ENCODE measurements around the gene ZNF750. TPM values are rescaled to one million over a fixed set of nuclear protein-coding genes. Genes with fewer than 3 reads are reported as not detected.
"Not testable (repeated sequence)": the region's sequence is repeated elsewhere in the genome, so short reads cannot be mapped to it uniquely, and the experiment has no call there.

ZNF750 gene
- total RNA-seq, 2 experiments from 2014 or later, result not detected

DNA sequence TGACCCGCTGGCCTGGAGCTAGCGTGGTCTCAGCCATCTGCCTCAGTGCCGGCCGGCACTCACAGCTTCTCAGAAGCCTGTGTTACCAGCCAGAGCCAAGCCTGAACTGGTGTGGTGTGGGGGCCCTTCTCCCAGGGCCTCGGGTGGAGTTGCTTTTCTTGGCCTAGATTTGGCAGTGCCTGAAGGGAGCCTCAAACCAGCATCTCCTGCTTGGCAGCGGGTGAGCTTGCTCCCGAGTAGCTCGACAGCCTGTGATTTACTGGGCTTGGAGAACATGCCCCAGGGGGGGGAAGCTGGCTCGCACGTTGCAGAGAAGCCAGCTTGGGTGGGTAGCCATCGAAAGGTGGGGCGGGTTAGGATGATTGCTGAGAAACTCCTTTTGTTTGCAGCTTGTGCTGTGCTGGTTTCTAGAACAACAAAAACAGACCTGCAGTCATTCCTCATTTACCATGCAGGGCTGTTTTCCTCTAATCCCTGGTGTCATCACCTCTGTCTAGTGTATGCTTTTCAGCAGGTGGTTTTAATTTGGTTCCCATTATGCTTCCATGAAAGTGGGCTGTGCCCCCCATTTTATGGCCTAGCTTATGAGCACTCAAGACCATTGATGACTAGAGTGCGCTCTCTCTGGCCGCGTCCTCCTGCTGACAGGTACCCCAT is 45.7 kb downstream of the ZNF750 start:
- no peak overlapping the region for H3K4me3 Mint-ChIP-seq
- ChIA-PET CTCF (no interaction called here), POLR2A (no interaction called here)
- no peaks in the 10 kb centered on the region for H3K27me3 Mint-ChIP-seq (ENCODE audit: low read depth)
- no peak overlapping the region for H3K27ac Mint-ChIP-seq
- peaks cover 2% of the 10 kb centered on the region for H3K36me3 Mint-ChIP-seq (ENCODE audit: low read depth)
- H3K4me1 Mint-ChIP-seq (ENCODE audit: low read depth), result no peaks in the 10 kb centered on the region
- no peak for ATAC-seq
- no peak for DNase-seq
- no peaks in the 10 kb centered on the region for H3K9me3 Mint-ChIP-seq (ENCODE audit: insufficient read depth)

- ChIA-PET POLR2A (no interaction called here), CTCF (interaction anchor here (0.7 kb wide), 1 partner anchor 47 kb away, joined by 3 read pairs; no protein-coding TSS in a partner anchor)
- no peaks in the 10 kb centered on the region for H3K27me3 Mint-ChIP-seq (ENCODE audit: low read depth)
- H3K9me3 Mint-ChIP-seq (ENCODE audit: insufficient read depth), result no peaks in the 10 kb centered on the region
- DNase-seq (no peak), ATAC-seq (no peak)
- H3K27ac Mint-ChIP-seq, result no peak overlapping the region
- H3K4me1 Mint-ChIP-seq (ENCODE audit: low read depth), result no peaks in the 10 kb centered on the region
- H3K36me3 Mint-ChIP-seq (ENCODE audit: low read depth), result no peaks in the 10 kb centered on the region
- no peak overlapping the region for H3K4me3 Mint-ChIP-seq
Observed at GRCh38 chr17:82791532-82791931, 48.3 kb downstream of the ZNF750 start.

DNA sequence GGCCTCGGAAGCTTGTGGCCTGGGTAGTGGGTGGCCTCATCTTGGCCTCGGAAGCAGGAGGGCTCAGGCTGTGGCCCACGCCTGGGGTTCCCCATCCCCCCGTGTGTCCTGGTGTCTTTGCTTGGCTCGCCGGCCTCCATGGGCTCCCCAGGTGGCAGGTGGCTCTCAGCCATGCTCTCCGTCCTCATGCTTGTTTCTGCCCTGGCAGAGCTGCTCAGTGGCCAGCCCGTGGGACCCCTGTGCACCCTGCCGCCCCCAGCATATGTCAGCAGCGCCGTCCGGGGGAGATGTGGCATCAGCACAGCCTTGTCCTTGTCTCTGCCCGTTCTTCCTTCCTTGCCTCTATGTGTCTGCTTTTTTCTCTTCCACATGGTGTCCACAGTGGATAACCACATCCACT is 49.4 kb downstream of the ZNF750 start:
- DNase-seq, result no peak
- peak overlapping the region; percentile 43 for H3K27ac Mint-ChIP-seq
- H3K36me3 Mint-ChIP-seq (ENCODE audit: low read depth), result no peaks in the 10 kb centered on the region
- ATAC-seq, result no peak
- H3K27me3 Mint-ChIP-seq (ENCODE audit: low read depth), result no peaks in the 10 kb centered on the region
- ChIA-PET CTCF (no interaction called here), POLR2A (no interaction called here)
- H3K9me3 Mint-ChIP-seq (ENCODE audit: insufficient read depth), result no peaks in the 10 kb centered on the region
- H3K4me1 Mint-ChIP-seq (ENCODE audit: low read depth), result no peaks in the 10 kb centered on the region
- H3K4me3 Mint-ChIP-seq, result no peak overlapping the region

DNA sequence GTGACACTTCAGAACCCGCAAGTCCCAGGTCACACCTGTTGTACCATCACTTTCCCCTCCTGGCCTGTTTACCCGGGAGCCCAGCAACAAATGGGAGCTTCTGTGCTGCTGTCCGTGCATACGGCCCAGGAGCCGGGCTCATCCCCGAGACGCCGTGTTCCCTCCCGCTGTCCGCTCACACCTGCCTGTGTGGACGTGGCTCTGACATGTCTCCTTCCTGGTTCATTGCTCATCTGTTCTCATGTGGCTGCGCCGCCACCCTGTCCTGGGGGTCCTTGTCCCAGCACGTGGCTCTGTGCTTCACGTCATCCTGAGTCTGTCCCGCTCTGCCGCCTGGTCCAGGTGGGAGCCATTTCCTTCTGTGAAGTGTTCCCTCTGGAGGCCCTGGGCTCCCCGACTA is 50.0 kb downstream of the ZNF750 start:
- ChIA-PET CTCF (no interaction called here), POLR2A (interaction anchor here (1.0 kb wide), 1 partner anchor 411 kb away, joined by 3 read pairs; no protein-coding TSS in a partner anchor)
- Mint-ChIP-seq H3K9me3 (ENCODE audit: insufficient read depth) (no peaks in the 10 kb centered on the region), H3K27ac (no peak overlapping the region), H3K36me3 (ENCODE audit: low read depth) (no peaks in the 10 kb centered on the region), H3K4me1 (ENCODE audit: low read depth) (no peaks in the 10 kb centered on the region), H3K27me3 (ENCODE audit: low read depth) (no peaks in the 10 kb centered on the region), H3K4me3 (no peak overlapping the region)
- no peak for DNase-seq
- no peak for ATAC-seq

DNA sequence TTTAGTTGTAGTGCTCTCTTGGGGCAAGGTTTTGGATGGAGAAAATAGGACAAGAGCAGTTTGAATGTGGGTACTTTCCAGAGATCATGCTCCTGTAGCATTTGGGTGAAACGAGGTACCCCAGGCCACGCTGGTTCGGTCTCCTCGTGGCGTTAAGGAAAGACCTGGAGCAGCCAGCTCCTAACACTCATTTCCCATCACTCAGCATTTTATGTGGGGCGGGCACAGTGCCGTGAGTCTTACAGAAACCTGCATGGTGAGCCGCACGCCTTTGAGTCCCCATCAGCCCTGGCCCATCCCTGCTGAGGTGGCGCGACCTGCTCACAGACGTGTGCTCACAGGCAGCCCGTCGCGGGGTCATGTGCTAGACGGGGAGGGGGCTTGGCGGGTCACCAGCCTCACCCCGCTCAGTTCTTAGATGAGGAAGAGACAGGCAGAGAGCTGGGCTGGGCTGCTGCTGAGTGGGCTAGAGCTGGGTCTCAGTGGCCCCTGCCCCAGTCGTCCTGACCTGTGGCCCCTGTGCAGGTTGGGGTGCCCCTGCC is 50.7 kb downstream of the ZNF750 start:
- no peak overlapping the region for H3K4me3 Mint-ChIP-seq
- H3K27me3 Mint-ChIP-seq (ENCODE audit: low read depth), result no peaks in the 10 kb centered on the region
- CTCF ChIA-PET, result no interaction called here
- no peak for ATAC-seq
- H3K4me1 Mint-ChIP-seq (ENCODE audit: low read depth), result no peaks in the 10 kb centered on the region
- no peaks in the 10 kb centered on the region for H3K9me3 Mint-ChIP-seq (ENCODE audit: insufficient read depth)
- DNase-seq, result no peak
- POLR2A ChIA-PET, result interaction anchor here (1.0 kb wide), 1 partner anchor 411 kb away, joined by 3 read pairs; no protein-coding TSS in a partner anchor
- no peaks in the 10 kb centered on the region for H3K36me3 Mint-ChIP-seq (ENCODE audit: low read depth)
- H3K27ac Mint-ChIP-seq, result no peak overlapping the region

DNA sequence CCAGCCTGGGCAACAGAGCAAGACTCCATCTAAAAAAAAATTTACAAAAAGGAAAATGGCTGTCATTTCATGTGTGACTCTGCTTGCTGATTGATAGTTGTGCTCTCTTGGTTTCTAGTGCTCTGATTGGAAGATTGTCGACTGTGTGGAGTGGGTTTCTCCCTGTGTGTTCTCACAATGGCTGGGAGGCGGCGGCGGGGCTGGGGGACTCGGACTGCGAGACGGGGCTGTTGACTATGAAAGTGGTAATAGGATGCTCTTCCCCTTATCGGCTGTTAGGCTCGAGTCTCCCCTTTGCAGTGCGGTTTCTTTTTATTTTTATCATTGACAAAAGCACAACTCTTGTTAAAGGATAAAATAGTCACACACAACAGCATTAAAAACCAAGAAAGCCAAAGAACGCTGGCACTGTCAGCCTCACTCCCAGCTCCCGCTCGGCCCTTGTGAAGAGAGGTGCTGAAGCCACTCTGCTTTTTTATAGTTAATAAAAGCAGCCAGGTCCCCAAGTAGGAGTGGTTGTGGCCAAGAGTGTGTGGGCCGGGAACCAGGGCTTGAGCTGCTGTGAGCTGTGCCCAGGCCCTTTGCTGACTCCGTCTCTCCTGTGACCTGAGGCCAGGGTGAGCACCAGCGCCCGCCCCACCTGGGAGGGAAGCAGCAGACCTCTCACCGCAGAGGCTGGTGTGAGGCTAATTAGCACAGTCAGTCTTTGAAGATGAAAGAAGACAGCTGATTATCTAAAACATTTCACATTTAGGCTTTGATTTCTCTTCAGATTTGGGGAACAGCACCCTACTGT is 51.4 kb downstream of the ZNF750 start:
- Mint-ChIP-seq H3K36me3 (ENCODE audit: low read depth) (no peaks in the 10 kb centered on the region), H3K4me1 (ENCODE audit: low read depth) (no peaks in the 10 kb centered on the region), H3K9me3 (ENCODE audit: insufficient read depth) (no peaks in the 10 kb centered on the region), H3K27me3 (ENCODE audit: low read depth) (no peaks in the 10 kb centered on the region), H3K27ac (no peak overlapping the region), H3K4me3 (no peak overlapping the region)
- DNase-seq (no peak), ATAC-seq (no peak)
- POLR2A ChIA-PET, result no interaction called here
- CTCF ChIA-PET, result no interaction called here

- DNase-seq (no peak), ATAC-seq (no peak)
- POLR2A ChIA-PET, result no interaction called here
- CTCF ChIA-PET, result no interaction called here
- Mint-ChIP-seq H3K36me3 (ENCODE audit: low read depth) (peaks cover 7% of the 10 kb centered on the region), H3K9me3 (ENCODE audit: insufficient read depth) (no peaks in the 10 kb centered on the region), H3K4me3 (no peak overlapping the region), H3K4me1 (ENCODE audit: low read depth) (peaks cover 11% of the 10 kb centered on the region), H3K27me3 (ENCODE audit: low read depth) (no peaks in the 10 kb centered on the region), H3K27ac (no peak overlapping the region)
Observed at GRCh38 chr17:82787081-82787848, 52.6 kb downstream of the ZNF750 start.

GRCh38 chr17:82786427-82786826 is 53.4 kb downstream of the ZNF750 start:
- Mint-ChIP-seq H3K9me3 (ENCODE audit: insufficient read depth) (no peaks in the 10 kb centered on the region), H3K4me3 (no peak overlapping the region), H3K27ac (no peak overlapping the region), H3K36me3 (ENCODE audit: low read depth) (peaks cover 7% of the 10 kb centered on the region), H3K4me1 (ENCODE audit: low read depth) (peaks cover 19% of the 10 kb centered on the region), H3K27me3 (ENCODE audit: low read depth) (no peaks in the 10 kb centered on the region)
- ChIA-PET CTCF (no interaction called here), POLR2A (no interaction called here)
- ATAC-seq, result no peak
- no peak for DNase-seq

- H3K36me3 Mint-ChIP-seq (ENCODE audit: low read depth); POLR2A ChIA-PET; H3K27ac Mint-ChIP-seq; DNase-seq; H3K27me3 Mint-ChIP-seq (ENCODE audit: low read depth); CTCF ChIA-PET; ATAC-seq; H3K4me3 Mint-ChIP-seq; H3K9me3 Mint-ChIP-seq (ENCODE audit: insufficient read depth): not testable (repeated sequence)
- H3K4me1 Mint-ChIP-seq (ENCODE audit: low read depth), result peaks cover 19% of the 10 kb centered on the region
Observed at GRCh38 chr17:82785581-82785980, 54.2 kb downstream of the ZNF750 start.

- Mint-ChIP-seq H3K4me1 (ENCODE audit: low read depth) (peaks cover 19% of the 10 kb centered on the region), H3K27ac (no peak overlapping the region), H3K36me3 (ENCODE audit: low read depth) (peaks cover 7% of the 10 kb centered on the region), H3K27me3 (ENCODE audit: low read depth) (no peaks in the 10 kb centered on the region), H3K9me3 (ENCODE audit: insufficient read depth) (no peaks in the 10 kb centered on the region), H3K4me3 (no peak overlapping the region)
- POLR2A ChIA-PET, result no interaction called here
- CTCF ChIA-PET, result no interaction called here
- ATAC-seq (no peak), DNase-seq (no peak)
Observed at GRCh38 chr17:82783498-82783897, 56.3 kb downstream of the ZNF750 start.

GRCh38 chr17:82782657-82783207 is 57.1 kb downstream of the ZNF750 start:
- H3K4me1 Mint-ChIP-seq (ENCODE audit: low read depth), result peaks cover 19% of the 10 kb centered on the region
- no peaks in the 10 kb centered on the region for H3K9me3 Mint-ChIP-seq (ENCODE audit: insufficient read depth)
- ChIA-PET POLR2A (no interaction called here), CTCF (interaction anchor here (0.9 to 3.5 kb wide), 7 partner anchors 20 to 423 kb away, joined by 3 to 25 read pairs (median 6); no protein-coding TSS in a partner anchor)
- peaks cover 7% of the 10 kb centered on the region for H3K36me3 Mint-ChIP-seq (ENCODE audit: low read depth)
- ATAC-seq, result no peak
- DNase-seq, result no peak
- no peak overlapping the region for H3K4me3 Mint-ChIP-seq
- no peak overlapping the region for H3K27ac Mint-ChIP-seq
- no peaks in the 10 kb centered on the region for H3K27me3 Mint-ChIP-seq (ENCODE audit: low read depth)

All from activated CD8-positive, alpha-beta T cell treated with anti-CD3 and anti-CD28 coated beads, Interleukin-2, amount 10 ng/mL, durations not matched to agents 7 days and 5 days (primary cell).